Stimulated activated effector memory CD8-positive, alpha-beta T cell treated with anti-CD3 and anti-CD28 coated beads, Interleukin-12 subunit alpha, Interleukin-12 subunit beta, amount 100 ng/mL, for 72 hours (primary cell): ENCODE measurements around the gene PBRM1.

Source experiments
- ATAC-seq: fragments of 150-1000 bp; cut with Tn5 transposase; 2 replicates; pipeline ENCODE4 v1.10.0; 2021
- DNase-seq, 2 donors: peaks; one replicate each; pipeline ENCODE4 v3.0.0; 2021 to 2022; ENCODE audit warnings: low spot score in 2 of 2
- H3K27ac Mint-ChIP-seq: one replicate; pipeline ENCODE4 v1.8.0; 2022; ENCODE audit warnings: mild to moderate bottlenecking, mixed read lengths
- H3K36me3 Mint-ChIP-seq: one replicate; pipeline ENCODE4 v1.8.0; 2022; ENCODE audit warnings: mild to moderate bottlenecking, mixed read lengths
- H3K4me1 Mint-ChIP-seq: one replicate; pipeline ENCODE4 v1.8.0; 2022; ENCODE audit warnings: mixed read lengths
- H3K4me3 Mint-ChIP-seq: one replicate; pipeline ENCODE4 v1.8.0; 2022; ENCODE audit warnings: mild to moderate bottlenecking, mixed read lengths
- H3K9me3 Mint-ChIP-seq: one replicate; pipeline ENCODE4 v1.8.0; 2022; ENCODE audit warnings: mixed read lengths

Gene PBRM1

DNA sequence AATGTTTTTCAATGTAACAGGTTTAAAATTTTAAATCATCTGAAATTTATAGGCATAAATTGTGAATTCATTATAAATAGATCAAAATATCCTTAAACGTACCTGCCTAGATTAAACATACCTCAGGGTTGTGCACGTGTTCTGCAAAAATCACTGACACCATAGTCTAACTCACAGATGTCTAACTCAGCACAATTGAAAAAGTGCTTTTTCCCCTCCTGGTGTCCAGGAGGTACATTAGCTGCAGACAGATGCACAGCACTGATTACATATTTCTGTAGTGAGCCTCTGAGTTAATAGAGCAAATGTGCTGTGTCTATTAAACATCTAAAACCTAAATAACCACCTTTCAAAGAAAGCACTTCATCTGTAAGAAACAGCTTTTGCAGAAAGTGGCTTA lies 138.6 kb downstream of the PBRM1 start:
- Mint-ChIP-seq H3K4me1 (no peaks in the 10 kb centered on the region), H3K4me3 (no peak overlapping the region), H3K9me3 (no peaks in the 10 kb centered on the region), H3K27ac (no peak overlapping the region), H3K36me3 (peaks cover 91% of the 10 kb centered on the region)
- ATAC-seq, result no peak
- no peak for DNase-seq

DNA sequence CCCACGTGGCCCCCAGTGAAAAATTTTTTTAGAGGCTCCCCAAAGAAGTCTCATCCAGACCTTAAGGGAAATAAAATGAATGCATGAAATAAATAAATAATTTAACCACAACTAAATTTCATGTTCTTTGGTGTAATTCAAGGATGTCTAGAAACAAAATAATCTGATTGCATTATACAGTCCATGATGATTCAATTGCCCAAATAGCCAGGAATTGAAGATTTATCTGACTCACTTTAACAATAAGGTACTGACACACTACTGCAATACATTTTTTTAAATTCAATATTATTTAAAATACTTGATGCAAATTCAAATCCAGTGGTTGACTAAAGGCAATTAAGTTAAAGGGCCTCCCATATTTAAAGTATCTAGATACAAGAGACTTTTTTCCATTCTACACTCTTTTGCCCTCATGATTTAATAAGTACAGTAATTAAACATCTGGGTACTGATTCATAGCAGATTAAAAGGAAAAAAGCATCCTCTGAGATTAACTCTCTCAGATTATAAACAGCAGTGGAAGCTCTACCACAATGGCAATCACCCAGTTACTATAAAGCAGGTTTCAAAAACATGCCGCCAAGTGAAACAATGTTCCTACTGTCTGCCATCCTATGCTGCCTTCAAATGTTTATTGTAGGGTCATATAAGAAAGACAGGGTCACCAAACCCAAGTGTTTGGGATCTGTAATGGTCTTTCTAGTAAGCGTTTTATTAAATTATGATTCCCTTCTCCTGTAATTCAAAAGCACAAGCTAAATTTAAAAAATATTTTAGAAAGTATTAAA lies 139.4 kb downstream of the PBRM1 start:
- H3K4me1 Mint-ChIP-seq, result no peaks in the 10 kb centered on the region
- no peak overlapping the region for H3K27ac Mint-ChIP-seq
- H3K9me3 Mint-ChIP-seq, result no peaks in the 10 kb centered on the region
- ATAC-seq, result no peak
- H3K36me3 Mint-ChIP-seq, result peaks cover 91% of the 10 kb centered on the region
- DNase-seq, result no peak
- H3K4me3 Mint-ChIP-seq, result no peak overlapping the region

DNA sequence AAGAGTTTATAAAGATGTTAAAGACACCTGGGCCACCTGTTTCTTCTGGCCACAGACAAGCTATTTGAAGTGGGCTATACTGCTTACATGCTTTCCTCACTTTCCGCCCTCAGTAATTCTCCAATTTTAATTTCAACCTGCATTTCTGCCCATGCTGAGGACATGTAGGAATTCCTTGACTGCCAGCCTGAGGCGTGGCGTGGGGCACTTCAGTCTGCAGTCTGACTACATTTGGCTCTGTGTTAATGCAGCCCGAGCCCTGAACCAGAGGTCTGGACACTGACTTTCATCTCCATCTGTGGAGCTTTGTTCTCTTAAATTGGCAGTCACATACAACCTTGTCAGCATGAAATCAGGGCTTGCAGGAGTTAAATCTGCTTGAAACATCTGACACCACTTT lies 140.8 kb downstream of the PBRM1 start:
- peaks cover under 1% of the 10 kb centered on the region for H3K4me1 Mint-ChIP-seq
- no peaks in the 10 kb centered on the region for H3K9me3 Mint-ChIP-seq
- H3K27ac Mint-ChIP-seq, result no peak overlapping the region
- no peak overlapping the region for H3K4me3 Mint-ChIP-seq
- ATAC-seq, result no peak
- H3K36me3 Mint-ChIP-seq, result peaks cover 94% of the 10 kb centered on the region
- DNase-seq, result peak in 1 of 2 donors; percentile 37

DNA sequence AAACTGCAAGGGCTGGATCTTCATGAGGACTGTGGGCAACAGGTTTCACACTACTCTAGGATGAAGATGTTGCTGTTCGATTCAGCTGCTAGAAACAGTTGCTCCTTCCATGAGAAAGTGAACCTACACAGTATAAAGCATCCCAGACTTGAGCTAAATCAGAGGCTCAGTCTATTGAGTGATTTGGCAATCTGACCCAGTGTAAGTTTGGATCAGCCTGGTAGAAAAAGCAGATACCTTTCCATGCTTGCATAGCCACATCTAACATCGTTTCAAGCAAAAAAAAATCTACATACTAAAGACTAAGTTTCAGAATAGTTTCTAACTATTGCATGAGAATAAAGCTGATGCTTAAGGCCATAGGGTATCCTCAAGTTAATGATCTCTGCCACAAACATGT lies 144.7 kb downstream of the PBRM1 start:
- no peak overlapping the region for H3K27ac Mint-ChIP-seq
- no peaks in the 10 kb centered on the region for H3K9me3 Mint-ChIP-seq
- DNase-seq, result peak in 1 of 2 donors; percentile 38
- no peak overlapping the region for H3K4me3 Mint-ChIP-seq
- H3K36me3 Mint-ChIP-seq, result peaks cover 79% of the 10 kb centered on the region
- no peak for ATAC-seq
- peaks cover 36% of the 10 kb centered on the region for H3K4me1 Mint-ChIP-seq

DNA sequence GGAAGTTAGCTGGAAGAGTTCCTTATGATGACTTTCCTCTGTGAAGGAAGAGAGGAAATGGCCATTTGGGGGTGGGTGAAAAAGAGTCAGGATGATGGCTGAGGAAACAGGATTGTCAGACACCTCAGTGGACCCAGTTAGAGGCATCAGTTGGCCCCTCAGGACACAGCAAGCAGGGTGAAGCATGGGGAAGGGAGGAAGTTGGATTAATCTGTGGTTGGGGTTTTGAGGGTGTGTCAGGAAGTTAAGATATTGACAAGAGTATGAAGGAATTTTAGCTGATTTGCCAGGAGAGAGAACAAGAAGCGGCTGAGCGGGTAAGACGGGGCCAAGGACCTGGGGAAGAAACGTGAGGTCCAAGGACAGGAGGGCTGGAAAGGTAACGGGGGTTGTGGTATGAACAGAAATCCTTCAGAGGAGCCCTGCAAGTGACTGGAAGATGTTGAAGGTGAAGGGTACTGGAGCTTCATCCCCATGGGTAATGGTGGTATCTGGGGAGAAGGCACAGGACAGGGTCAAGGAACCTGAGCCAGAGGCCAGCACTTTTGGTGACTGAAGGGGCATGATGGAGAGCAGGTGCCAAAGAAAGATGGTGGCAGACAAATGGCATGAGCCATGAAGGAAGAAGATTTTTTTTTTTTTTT lies 146.6 kb downstream of the PBRM1 start:
- Mint-ChIP-seq H3K9me3 (no peaks in the 10 kb centered on the region), H3K36me3 (peaks cover 68% of the 10 kb centered on the region), H3K4me3 (peak overlapping the region; percentile 97), H3K27ac (peak overlapping the region; percentile 98), H3K4me1 (peaks cover 45% of the 10 kb centered on the region)
- ATAC-seq (no peak), DNase-seq (no peak)

DNA sequence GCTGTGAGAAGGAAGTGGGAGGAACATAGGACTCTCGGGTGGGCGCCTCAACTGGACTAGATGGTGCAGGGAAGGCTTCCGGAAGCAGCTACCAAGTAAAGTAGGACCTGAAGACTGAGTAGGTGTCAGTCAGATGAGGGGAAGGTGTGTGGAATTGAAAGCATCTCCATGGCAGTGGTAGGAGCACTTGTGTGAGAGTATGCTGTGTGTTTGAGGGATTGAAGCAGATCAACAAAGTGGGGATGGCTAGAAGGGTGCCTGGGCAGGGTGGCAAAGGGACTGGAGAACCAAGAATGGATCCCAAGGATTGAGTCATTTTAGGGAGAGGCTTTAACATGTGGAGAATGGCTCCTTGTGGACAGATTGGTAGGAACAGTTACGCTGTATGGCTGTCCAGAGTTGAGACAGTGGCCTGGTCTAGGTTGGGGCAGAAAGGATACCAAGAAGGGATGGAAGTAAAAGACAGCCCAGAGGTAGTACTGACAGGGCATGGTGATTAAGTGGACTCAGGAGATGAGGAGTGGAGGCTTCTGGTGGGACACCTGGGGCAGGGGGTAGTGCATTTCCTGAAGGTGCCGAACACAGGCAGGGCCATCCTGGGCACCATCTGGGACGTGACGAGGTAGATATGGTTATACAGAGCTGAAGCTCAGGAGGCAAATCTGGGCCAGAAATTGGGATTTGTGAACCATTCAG lies 147.8 kb downstream of the PBRM1 start:
- ATAC-seq (no peak), DNase-seq (no peak)
- Mint-ChIP-seq H3K4me3 (peak overlapping the region; percentile 97), H3K9me3 (no peaks in the 10 kb centered on the region), H3K36me3 (peaks cover 59% of the 10 kb centered on the region), H3K4me1 (peaks cover 45% of the 10 kb centered on the region), H3K27ac (peak overlapping the region; percentile 98)

DNA sequence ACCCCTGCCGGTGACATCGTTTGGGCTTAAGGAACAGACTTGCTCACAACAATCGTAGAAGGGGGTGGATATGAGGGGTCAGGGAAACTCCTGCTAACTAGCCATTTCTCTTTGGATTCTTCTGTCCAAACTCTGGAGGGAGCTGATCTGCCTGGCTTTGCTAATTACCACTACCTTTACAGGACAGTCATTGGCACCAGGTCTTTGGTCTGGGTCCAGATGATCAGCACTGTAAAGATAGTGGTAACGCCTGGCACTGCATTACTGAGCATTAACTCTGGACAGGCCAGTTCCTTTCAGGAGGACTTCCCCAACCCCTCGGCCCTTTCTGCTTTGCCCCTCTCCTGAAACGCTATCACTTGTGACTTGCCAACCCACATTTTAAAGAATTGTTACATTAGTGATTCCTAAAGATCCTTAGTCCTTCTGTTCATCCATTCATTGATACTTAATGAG lies 148.5 kb downstream of the PBRM1 start:
- Mint-ChIP-seq H3K4me1 (peaks cover 52% of the 10 kb centered on the region), H3K36me3 (peaks cover 58% of the 10 kb centered on the region)

DNA sequence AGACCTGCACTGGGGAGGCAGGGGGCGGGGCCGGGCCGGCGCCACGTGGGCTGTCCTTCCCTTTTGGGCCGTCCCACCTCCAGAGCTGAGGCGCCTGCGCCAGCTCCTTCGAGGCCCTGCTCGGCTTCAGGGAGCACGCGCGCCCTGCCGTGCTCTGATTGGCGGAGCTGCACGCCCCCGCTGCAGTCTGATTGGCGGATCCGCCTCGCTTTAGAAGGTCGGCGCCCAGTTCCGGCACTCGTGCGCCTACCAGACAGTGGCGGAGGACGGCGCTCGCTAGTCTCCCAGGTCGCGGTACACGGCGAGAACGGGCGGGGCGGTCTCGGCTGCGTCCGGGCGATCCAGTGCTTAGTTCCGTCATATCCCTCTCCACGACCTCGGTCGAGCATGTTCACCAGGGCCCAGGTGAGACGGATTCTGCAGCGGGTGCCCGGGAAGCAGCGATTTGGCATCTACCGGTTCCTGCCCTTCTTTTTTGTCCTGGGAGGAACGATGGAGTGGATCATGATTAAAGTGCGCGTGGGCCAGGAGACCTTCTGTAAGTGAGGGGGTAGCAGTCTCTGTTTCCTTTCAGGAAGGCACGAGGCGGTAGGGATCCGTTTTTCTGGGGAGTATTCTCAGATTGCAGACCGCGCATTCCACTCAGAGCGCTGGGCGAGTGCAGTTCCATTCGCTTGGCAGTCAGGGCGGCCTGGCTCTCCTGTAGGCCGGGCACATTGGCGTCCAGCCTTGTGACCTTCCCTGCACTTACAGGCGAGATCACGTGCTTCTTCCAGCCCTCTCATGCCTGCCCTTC lies 149.1 kb downstream of the PBRM1 start, which contains the start of gene UQCC5:
Gene UQCC5 (plus strand): TSS at position 237 of the 796 bp plus-strand sequence. CDS start 151 bp downstream, at position 388.
- Mint-ChIP-seq H3K4me3 (peak within 1 kb of the TSS; percentile 97), H3K9me3 (no peaks in the 10 kb centered on the region), H3K27ac (peak within 1 kb of the TSS; percentile 98), H3K36me3 (peaks cover 54% of the 10 kb centered on the region), H3K4me1 (peaks cover 53% of the 10 kb centered on the region)
- DNase-seq (peak; percentile 91 to 98), ATAC-seq (peak; percentile 91)

More for the DNA sequence above, 148.5 kb downstream of the PBRM1 start:
- ATAC-seq (no peak), DNase-seq (no peak)
- H3K9me3 Mint-ChIP-seq, result no peaks in the 10 kb centered on the region
- H3K4me3 Mint-ChIP-seq, result peak overlapping the region; percentile 97
- peak overlapping the region; percentile 98 for H3K27ac Mint-ChIP-seq

DNA sequence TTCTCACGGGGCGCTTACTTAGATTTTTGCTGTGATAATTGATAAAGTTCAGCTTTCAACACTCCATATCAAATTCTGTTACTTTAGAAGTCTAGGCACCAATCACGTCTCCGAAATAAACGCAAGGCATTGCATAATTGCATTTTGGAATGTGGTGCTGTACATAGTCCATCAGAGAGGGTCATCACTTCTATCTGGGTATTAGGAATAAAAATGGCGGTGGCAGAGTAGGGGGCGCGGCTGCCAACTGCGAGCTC lies 149.7 kb downstream of the PBRM1 start:
- Mint-ChIP-seq H3K36me3 (peaks cover 48% of the 10 kb centered on the region), H3K4me3 (peak overlapping the region; percentile 97), H3K27ac (peak overlapping the region; percentile 98), H3K9me3 (no peaks in the 10 kb centered on the region), H3K4me1 (peaks cover 53% of the 10 kb centered on the region)
- ATAC-seq (no peak), DNase-seq (no peak)

DNA sequence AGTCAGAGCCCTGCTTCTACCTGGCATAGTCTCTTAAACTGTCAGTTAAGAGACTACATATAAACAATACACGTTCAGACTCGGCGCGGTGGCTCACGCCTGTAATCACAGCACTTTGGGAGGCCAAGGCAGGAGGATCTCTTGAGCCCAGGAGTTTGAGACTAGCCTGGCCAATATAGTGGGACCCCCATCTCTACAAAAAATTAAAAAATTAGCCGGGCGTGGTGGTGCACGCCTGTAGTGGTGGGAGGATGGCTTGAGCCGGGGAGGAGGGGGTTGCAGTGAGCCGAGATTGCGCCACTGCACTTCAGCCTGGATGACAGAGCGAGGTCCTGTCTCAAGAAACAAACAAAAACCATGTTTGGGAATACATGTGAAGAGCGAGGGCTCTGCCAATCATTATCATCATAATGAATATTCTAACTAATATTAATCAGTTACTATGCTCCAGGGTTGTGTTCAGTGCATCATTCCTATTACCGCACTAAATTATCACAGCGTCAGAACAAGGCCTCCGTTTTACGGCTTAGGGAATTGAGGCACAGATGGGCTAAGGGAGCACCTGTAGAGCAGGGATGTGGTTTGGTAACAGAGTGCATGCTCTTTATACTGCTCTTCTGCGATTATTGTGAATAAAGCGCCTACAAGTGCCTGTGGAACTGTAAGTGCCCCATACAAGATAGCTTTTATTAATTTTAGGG lies 150.2 kb downstream of the PBRM1 start:
- no peak for DNase-seq
- peak overlapping the region; percentile 98 for H3K27ac Mint-ChIP-seq
- ATAC-seq, result no peak
- H3K4me1 Mint-ChIP-seq, result peaks cover 53% of the 10 kb centered on the region
- peaks cover 43% of the 10 kb centered on the region for H3K36me3 Mint-ChIP-seq
- no peaks in the 10 kb centered on the region for H3K9me3 Mint-ChIP-seq
- peak overlapping the region; percentile 97 for H3K4me3 Mint-ChIP-seq

DNA sequence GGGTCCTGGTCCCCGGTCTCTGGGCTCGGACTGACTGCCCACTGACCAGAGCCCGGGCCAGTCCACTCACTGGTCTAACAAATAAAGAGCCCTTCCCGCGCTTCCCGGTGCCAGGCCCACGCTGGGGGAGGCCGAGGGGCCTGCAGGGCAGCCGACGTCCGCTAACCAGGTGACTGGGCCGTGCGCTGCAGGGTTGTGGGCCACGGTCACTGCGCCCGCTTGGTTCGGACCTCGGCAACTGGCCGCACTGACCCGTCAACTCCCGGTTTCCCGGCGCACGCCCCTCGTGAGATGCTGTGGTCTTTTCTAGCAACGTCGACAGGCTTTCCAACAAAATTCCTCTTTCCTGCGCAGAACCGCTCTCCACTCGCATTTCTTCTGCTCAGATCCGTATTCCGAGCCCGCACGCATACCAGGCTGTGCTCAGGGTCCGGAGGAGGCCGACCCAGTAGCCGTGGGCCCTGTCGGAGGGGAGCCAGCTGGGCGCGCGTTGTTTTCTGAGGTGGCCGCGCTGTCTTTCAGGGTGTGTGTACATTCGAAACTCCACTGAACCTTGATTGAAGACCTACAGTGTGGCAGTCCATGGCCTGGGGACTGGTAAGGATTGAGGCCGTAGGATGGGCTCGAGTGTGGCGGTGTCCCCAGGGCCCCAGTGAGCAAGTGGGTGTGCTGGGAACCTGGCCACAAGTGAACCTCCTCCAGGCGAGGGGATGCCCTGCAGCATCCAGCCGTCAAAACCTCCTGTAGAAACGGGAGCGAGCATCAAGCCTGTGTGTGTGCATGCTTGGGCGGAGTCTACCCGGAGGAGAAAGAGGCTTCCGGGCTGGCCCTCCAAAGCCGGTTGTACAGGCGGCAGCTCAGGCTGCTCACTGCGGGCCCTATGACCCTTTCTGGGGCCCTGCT lies 151.2 kb downstream of the PBRM1 start:
- Mint-ChIP-seq H3K4me1 (peaks cover 49% of the 10 kb centered on the region), H3K9me3 (no peaks in the 10 kb centered on the region), H3K27ac (peak overlapping the region; percentile 64), H3K36me3 (peaks cover 35% of the 10 kb centered on the region), H3K4me3 (peak overlapping the region; percentile 97)
- no peak for ATAC-seq
- DNase-seq, result no peak

DNA sequence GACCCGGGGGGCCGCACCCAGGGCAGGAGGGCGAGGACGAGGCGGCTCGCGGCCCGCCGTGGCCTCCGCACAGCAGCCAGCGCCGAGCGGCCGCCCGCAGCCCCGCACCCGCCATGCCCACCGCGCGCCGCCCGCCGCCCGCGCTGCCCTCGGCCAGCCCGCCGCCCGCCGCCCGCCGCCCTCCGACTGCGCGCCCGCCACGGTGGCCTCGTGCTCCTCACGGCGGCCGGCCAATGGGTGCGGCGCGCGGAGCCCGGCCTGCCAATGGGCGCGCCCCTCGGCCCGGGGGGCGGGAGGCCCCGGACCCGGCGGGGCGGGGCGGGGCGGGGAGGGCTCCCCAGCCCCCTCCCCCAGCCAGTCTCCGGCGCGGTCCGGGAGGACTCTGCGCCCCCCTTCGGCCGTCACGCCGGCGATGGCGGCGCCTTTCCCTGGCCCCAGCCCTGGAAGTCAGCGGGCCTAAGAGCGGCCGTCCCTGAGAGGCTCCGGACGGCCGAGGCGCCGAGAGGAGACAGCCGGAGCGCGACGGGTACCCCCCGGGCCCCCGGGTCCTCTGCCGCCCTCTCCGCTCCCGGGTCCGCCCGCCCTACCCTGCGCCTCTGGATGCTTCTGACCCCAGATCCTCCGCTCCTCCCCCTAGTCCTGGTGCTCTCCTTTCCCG lies 152.0 kb downstream of the PBRM1 start, which contains the start of gene NT5DC2:
Gene NT5DC2 (minus strand): TSS at position 235 of the 658 bp plus-strand sequence. CDS start 120 bp downstream, at position 115.
- Mint-ChIP-seq H3K9me3 (no peaks in the 10 kb centered on the region), H3K27ac (peak within 1 kb of the TSS; percentile 89), H3K36me3 (peaks cover 33% of the 10 kb centered on the region), H3K4me3 (peak within 1 kb of the TSS; percentile 97), H3K4me1 (peaks cover 41% of the 10 kb centered on the region)
- DNase-seq (peak; percentile 66 to 83), ATAC-seq (peak; percentile 66)
